ENCODE measurements around the gene EDDM13.
"Not testable (repeated sequence)": the region's sequence is repeated elsewhere in the genome, so short reads cannot be mapped to it uniquely, and the experiment has no call there.

Gene EDDM13

GRCh38 chr19:56321989-56322440, 49.5 kb downstream of the EDDM13 start:
- DNase-seq, result no peak

DNA sequence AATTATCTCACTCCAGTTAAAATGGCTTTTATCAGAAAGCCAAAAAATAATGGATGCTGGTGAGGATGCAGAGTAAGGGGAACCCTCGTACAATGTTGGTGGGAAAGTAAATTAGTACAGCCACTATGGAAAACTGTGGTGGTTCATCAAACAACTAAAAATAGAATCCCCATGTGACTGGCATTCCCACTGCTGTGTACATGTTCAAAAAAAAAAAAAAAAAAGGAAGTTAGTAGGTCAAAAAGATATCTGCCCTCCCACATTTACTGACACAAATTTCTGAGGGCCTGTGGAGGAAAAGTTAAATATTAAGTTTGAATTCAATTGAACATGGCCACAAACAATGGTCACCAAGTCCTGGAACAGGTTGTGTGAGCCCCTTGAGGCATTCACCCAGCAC, 51.9 kb downstream of the EDDM13 start:
- no peak for DNase-seq

DNA sequence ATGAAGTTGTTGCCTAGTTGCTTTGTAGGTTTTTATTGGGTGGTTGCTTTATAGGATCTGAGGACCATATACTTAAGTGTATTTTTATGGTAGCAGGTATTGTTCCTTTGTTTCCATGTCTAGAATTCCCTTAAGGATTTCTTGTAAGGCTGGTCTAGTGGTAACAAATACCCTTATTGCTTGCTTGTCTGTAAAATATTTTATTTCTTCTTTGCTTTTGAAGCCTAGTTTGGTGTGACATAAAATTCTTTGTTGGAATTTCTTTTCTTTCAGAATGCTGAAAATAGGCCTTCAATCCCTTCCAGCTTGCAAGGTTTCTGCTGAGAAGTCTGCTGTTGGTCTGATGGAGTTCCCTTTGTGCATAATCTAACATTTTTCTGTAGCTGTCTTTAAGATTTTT, 60.1 kb downstream of the EDDM13 start:
- DNase-seq, result no peak

- DNase-seq, result peak; percentile 48
Measured at GRCh38 chr19:56333506-56333905, 61.0 kb downstream of the EDDM13 start.

DNA sequence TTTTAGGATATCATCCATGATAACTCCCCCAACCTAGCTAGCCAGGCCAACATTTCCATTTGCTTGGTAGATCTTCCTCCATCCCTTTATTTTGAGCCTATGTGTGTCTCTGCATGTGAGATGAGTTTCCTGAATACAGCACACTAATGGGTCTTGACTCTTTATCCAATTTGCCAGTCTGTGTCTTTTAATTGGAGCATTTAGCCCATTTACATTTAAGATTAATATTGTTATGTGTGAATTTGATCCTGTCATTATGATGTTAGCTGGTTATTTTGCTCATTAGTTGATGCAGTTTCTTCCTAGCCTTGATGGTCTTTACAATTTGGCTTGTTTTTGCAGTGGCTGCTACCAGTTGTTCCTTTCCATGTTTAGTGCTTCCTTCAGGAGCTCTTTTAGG, 62.8 kb downstream of the EDDM13 start:
- not testable (repeated sequence) for DNase-seq

DNA sequence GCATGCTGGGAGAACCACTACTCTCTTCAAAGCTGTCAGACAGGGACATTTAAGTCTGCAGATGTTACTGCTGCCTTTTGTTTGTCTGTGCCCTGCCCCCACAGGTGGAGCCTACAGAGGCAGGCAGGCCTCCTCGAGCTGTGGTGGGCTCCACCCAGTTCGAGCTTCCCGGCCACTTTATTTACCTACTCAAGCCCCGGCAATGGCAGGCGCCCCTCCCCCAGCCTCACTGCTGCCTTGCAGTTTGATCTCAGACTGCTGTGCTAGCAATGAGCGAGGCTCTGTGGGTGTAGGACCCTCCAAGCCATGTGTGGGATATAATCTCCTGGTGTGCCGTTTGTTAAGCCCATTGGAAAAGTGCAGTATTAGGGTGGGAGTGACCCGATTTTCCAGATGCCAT, 64.5 kb downstream of the EDDM13 start:
- DNase-seq, result not testable (repeated sequence)

GRCh38 chr19:56339031-56339430, 66.5 kb downstream of the EDDM13 start:
- DNase-seq, result not testable (repeated sequence)

GRCh38 chr19:56341948-56342347, 69.4 kb downstream of the EDDM13 start:
- DNase-seq, result no peak

DNA sequence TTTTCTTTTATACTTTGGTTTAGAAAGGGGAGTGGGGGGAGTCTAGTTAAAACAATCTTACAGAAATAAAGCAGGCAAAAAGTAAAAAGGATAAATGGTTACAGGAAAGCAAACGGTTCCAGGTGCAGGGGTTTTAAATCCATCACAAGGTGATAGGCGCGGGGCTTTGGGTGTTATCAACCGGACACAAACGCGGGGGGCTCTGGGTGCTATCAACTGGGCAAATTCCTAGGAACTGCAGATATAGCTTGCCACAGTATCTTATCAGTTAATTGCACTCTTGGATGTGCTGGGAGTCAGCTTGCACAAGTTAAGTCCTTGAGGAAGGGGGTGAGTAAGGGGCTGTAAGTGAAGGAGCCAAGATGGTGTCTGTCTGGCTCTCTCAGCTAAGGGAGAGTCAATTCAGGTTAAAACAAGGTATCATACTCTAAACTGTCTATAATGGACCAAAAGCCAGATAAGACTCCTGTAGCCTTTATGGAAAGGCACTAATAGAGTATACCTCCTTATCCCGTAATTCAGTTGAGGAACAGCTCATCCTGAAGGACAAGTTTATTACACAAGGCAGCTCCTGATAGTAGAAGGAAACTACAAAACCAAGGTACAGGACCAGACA, 74.7 kb downstream of the EDDM13 start:
- DNase-seq, result no peak

- peak; percentile 4 for DNase-seq
Measured at GRCh38 chr19:56348289-56348877, 75.8 kb downstream of the EDDM13 start.

DNA sequence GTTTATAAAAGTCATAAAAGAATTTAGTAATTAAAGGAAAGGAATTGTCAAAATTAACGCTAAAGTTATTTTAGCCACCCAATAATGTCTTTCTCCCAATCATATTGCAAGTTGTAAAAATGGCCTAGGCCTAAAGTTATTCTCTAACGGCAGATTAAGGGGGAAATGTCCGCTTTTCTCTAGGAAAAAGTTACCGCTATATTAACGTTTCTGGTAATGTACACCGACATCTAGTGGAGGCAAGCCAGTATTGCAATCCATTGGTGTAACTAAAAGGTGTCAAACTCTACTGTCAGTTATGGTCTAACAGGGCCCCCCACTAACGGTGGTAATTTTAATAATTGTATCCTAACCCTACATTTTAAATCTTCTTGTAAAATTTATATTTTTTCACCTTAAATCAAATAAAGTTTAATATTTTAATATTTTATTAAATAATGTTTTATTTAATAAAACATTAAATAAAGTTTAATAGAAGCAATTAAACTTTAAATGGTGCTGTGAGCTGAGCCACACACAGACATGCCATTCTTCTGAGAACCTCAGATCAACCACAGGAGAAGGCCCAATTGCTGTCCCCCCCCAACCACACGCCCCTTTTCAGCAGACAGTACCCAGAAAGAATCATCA, 78.0 kb downstream of the EDDM13 start:
- peak; percentile 54 for DNase-seq

- no peak for DNase-seq
Measured at GRCh38 chr19:56351208-56351607, 78.7 kb downstream of the EDDM13 start.

- no peak for DNase-seq
Measured at GRCh38 chr19:56355517-56355916, 83.0 kb downstream of the EDDM13 start.

GRCh38 chr19:56356944-56357343, 84.4 kb downstream of the EDDM13 start:
- DNase-seq, result no peak

Measured in fibroblast of skin of right biceps (primary cell).